H9 (cell line): ENCODE results near the gene DSCAM. TPM values are rescaled to one million over a fixed set of nuclear protein-coding genes. Genes with fewer than 3 reads are reported as not detected.

Experiments
- DNase-seq: peaks from one replicate; pipeline ENCODE4 v3.0.0-alpha.2; 2017
- H2AFZ ChIP-seq: one replicate; pipeline ENCODE4 v1.6.1; 2013; ENCODE audit warnings: mild to moderate bottlenecking, low read length, control low read depth, moderate library complexity
- H2AK5ac ChIP-seq: 2 replicates; pipeline ENCODE4 v1.6.1; 2013; ENCODE audit warnings: low read length, control low read depth, mixed read lengths; ENCODE audit not compliant: insufficient read length
- H2BK120ac ChIP-seq: one replicate; pipeline ENCODE4 v1.6.1; 2013; ENCODE audit warnings: low read depth, mild to moderate bottlenecking, low read length, control low read depth, inconsistent platforms; ENCODE audit not compliant: poor library complexity, severe bottlenecking
- H2BK12ac ChIP-seq: 2 replicates; pipeline ENCODE4 v1.6.1; 2013; ENCODE audit warnings: low read length, control low read depth, mixed read lengths, low read depth; ENCODE audit not compliant: insufficient read length
- H2BK15ac ChIP-seq: 2 replicates; pipeline ENCODE4 v1.6.1; 2013; ENCODE audit warnings: low read depth, low read length, control low read depth
- H2BK20ac ChIP-seq: one replicate; pipeline ENCODE4 v1.6.1; 2013; ENCODE audit warnings: low read depth, mild to moderate bottlenecking, low read length, control low read depth, inconsistent platforms; ENCODE audit not compliant: poor library complexity, severe bottlenecking
- H2BK5ac ChIP-seq: 2 replicates; pipeline ENCODE4 v1.6.1; 2013; ENCODE audit warnings: low read length, control low read depth, mixed read lengths; ENCODE audit not compliant: insufficient read length
- H3K14ac ChIP-seq: 2 replicates; pipeline ENCODE4 v1.6.1; 2013; ENCODE audit warnings: low read length, control low read depth; ENCODE audit not compliant: insufficient read depth
- H3K18ac ChIP-seq: 2 replicates; pipeline ENCODE4 v1.6.1; 2013; ENCODE audit warnings: low read depth, mild to moderate bottlenecking, mixed read lengths, low read length, control low read depth; ENCODE audit not compliant: insufficient read length
- H3K23ac ChIP-seq: 2 replicates; pipeline ENCODE4 v1.6.1; 2013; ENCODE audit warnings: low read length, control low read depth, mixed read lengths, low read depth; ENCODE audit not compliant: insufficient read length
- H3K23me2 ChIP-seq: 2 replicates; pipeline ENCODE4 v1.6.1; 2013; ENCODE audit warnings: low read depth, mild to moderate bottlenecking, mixed read lengths, low read length, control low read depth; ENCODE audit not compliant: insufficient read length, poor library complexity, severe bottlenecking
- H3K27ac ChIP-seq: 2 replicates; pipeline ENCODE4 v1.5.1; 2013; ENCODE audit warnings: low read length, control low read depth, mixed read lengths, low read depth; ENCODE audit not compliant: insufficient read length
- H3K27me3 ChIP-seq: 2 replicates; pipeline ENCODE4 v1.6.1; 2013; ENCODE audit warnings: low read length, control low read depth, inconsistent platforms; ENCODE audit not compliant: insufficient read depth
- H3K4ac ChIP-seq: 2 replicates; pipeline ENCODE4 v1.6.1; 2013; ENCODE audit warnings: low read depth, mild to moderate bottlenecking, control low read depth, inconsistent platforms, low read length, moderate library complexity
- H3K4me1 ChIP-seq: 2 replicates; pipeline ENCODE4 v1.6.1; 2013; ENCODE audit warnings: low read length, control low read depth, inconsistent platforms; ENCODE audit not compliant: insufficient read depth
- H3K4me2 ChIP-seq: 2 replicates; pipeline ENCODE4 v1.6.1; 2013; ENCODE audit warnings: low read length, control low read depth, mixed read lengths; ENCODE audit not compliant: insufficient read length, insufficient read depth
- H3K56ac ChIP-seq: 2 replicates; pipeline ENCODE4 v1.6.1; 2013; ENCODE audit warnings: low read depth, mild to moderate bottlenecking, mixed read lengths, low read length, control low read depth; ENCODE audit not compliant: insufficient read length
- H3K79me1 ChIP-seq: 2 replicates; pipeline ENCODE4 v1.6.1; 2013; ENCODE audit warnings: low read depth, mild to moderate bottlenecking, moderate library complexity, low read length, control low read depth, inconsistent platforms; ENCODE audit not compliant: insufficient read depth, poor library complexity, severe bottlenecking
- H3K79me2 ChIP-seq: 2 replicates; pipeline ENCODE4 v1.6.1; 2013; ENCODE audit warnings: low read length, control low read depth, inconsistent platforms; ENCODE audit not compliant: insufficient read depth
- H3K9ac ChIP-seq: 2 replicates; pipeline ENCODE4 v1.6.1; 2013; ENCODE audit warnings: low read length, control low read depth, mixed read lengths; ENCODE audit not compliant: insufficient read length; ENCODE audit errors: extremely low read depth
- H3K9me3 ChIP-seq: one replicate; pipeline ENCODE4 v1.6.1; 2013; ENCODE audit warnings: low read depth, low read length, inconsistent platforms; ENCODE audit not compliant: control insufficient read depth
- H3T11ph ChIP-seq: one replicate; pipeline ENCODE4 v1.6.1; 2013; ENCODE audit warnings: mild to moderate bottlenecking, low read length, control low read depth, inconsistent platforms
- H4K20me1 ChIP-seq: one replicate; pipeline ENCODE4 v1.6.1; 2013; ENCODE audit not compliant: control insufficient read depth, insufficient read length, insufficient read depth
- H4K5ac ChIP-seq: 2 replicates; pipeline ENCODE4 v1.6.1; 2013; ENCODE audit warnings: low read depth, mild to moderate bottlenecking, mixed read lengths, low read length, control low read depth; ENCODE audit not compliant: insufficient read length
- H4K8ac ChIP-seq: replicated peaks from 2 replicates; pipeline ENCODE4 v1.6.1; 2013; ENCODE audit warnings: low read length, control low read depth, mixed read lengths, low read depth; ENCODE audit not compliant: insufficient read length
- H4K91ac ChIP-seq: 2 replicates; pipeline ENCODE4 v1.6.1; 2013; ENCODE audit warnings: low read depth, mild to moderate bottlenecking, moderate library complexity, mixed read lengths, low read length, control low read depth; ENCODE audit not compliant: insufficient read length
- H3K27ac Mint-ChIP-seq, 3 experiments: 2 replicates in 2 of 3; 3 replicates in 1 of 3; pipeline ENCODE4 v1.8.0; 2020 to 2021; ENCODE audit warnings: mixed read lengths in 3 of 3, mild to moderate bottlenecking in 1 of 3, moderate library complexity in 1 of 3
- H3K27me3 Mint-ChIP-seq: 2 replicates; pipeline ENCODE4 v1.8.0; 2021; ENCODE audit warnings: low read depth, mild to moderate bottlenecking, moderate library complexity, mixed read lengths
- H3K36me3 Mint-ChIP-seq, 3 experiments: 2 replicates in 2 of 3; 3 replicates in 1 of 3; pipeline ENCODE4 v1.8.0; 2020 to 2021; ENCODE audit warnings: low read depth in 3 of 3, mixed read lengths in 3 of 3; ENCODE audit not compliant: insufficient read depth in 1 of 3
- H3K4me1 Mint-ChIP-seq, 2 experiments: 2 replicates each; pipeline ENCODE4 v1.8.0; 2020; ENCODE audit warnings: mixed read lengths in 2 of 2
- H3K4me3 Mint-ChIP-seq, 2 experiments: 2 replicates in 1 of 2; 3 replicates in 1 of 2; pipeline ENCODE4 v1.8.0; 2020 to 2021; ENCODE audit warnings: mild to moderate bottlenecking in 2 of 2, mixed read lengths in 2 of 2, moderate library complexity in 1 of 2
- H3K9me3 Mint-ChIP-seq, 2 experiments: 2 replicates in 1 of 2; 3 replicates in 1 of 2; pipeline ENCODE4 v1.8.0; 2020; ENCODE audit warnings: mild to moderate bottlenecking in 2 of 2, mixed read lengths in 2 of 2, moderate library complexity in 1 of 2
- WGBS: extraction: QIAGEN DNeasy Blood & Tissue Kit; methylation state at CpG from one replicate; pipeline ENCODE4 v1.1.7; 2013; ENCODE audit warnings: missing lambda C conversion rate, low lambda C conversion rate, mixed read lengths; ENCODE audit not compliant: insufficient read length; ENCODE audit errors: extremely low coverage; 5-methylcytosine and 5-hydroxymethylcytosine counted together
- total RNA-seq: library from RNA; stranded (reverse); gene quantifications from 2 replicates; pipeline ENCODE4 v1.2.1, GENCODE V29; 2021
- TF ChIP-seq, protein P1 (sequence below): fragments of 200-600 bp; sonication (generic); conservative IDR thresholded peaks from 3 replicates; pipeline ENCODE4 v1.8.0; 2021; ENCODE audit warnings: antibody characterized with exemption, mild to moderate bottlenecking

The DSCAM gene
- total RNA-seq, 1 experiment from 2014 or later, result 0.17 TPM

DNA sequence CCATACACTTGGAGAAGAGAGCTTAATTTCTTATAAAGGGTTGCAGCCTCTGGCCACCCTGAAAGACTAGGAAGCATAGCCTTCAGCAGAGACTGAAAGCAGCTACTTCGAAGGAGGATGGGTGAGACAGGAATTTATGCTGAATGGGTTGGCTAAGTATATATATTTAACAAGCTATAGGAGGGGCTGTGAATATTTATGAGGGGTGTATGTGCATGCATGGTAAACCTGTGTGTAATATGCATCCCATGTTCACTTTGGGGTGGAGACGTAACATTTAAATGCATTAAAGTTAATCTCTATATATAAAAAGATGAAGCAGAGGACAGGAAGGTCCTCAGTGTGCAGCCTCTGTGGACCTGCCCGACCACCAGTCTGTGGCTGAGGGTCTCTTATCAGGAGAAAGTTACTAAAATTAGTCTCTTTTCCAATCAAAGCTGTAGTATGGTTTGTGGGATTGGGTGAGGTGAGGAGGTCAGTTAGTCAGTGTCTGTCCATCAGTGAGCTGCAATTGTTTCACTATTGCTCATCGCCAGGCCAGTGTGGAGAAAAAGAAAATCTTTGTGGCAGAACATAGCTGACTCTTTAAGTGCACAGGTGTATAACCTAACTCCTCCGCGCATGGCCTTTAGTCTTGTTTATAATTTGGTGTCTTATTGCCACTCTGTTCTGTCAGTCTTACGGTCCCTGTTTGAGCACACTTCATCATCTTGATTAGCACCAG is 35.4 kb upstream of the DSCAM start:
- TF ChIP-seq, protein P1, sequence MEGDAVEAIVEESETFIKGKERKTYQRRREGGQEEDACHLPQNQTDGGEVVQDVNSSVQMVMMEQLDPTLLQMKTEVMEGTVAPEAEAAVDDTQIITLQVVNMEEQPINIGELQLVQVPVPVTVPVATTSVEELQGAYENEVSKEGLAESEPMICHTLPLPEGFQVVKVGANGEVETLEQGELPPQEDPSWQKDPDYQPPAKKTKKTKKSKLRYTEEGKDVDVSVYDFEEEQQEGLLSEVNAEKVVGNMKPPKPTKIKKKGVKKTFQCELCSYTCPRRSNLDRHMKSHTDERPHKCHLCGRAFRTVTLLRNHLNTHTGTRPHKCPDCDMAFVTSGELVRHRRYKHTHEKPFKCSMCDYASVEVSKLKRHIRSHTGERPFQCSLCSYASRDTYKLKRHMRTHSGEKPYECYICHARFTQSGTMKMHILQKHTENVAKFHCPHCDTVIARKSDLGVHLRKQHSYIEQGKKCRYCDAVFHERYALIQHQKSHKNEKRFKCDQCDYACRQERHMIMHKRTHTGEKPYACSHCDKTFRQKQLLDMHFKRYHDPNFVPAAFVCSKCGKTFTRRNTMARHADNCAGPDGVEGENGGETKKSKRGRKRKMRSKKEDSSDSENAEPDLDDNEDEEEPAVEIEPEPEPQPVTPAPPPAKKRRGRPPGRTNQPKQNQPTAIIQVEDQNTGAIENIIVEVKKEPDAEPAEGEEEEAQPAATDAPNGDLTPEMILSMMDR, result no peak
- H3K4ac ChIP-seq, result no peak overlapping the region
- H3K79me1 ChIP-seq, result no peaks in the 10 kb centered on the region
- no peak overlapping the region for H3K56ac ChIP-seq
- no peak overlapping the region for H3T11ph ChIP-seq
- no peak overlapping the region for H2AK5ac ChIP-seq
- no peaks in the 10 kb centered on the region for H4K20me1 ChIP-seq
- Mint-ChIP-seq H3K36me3 (no peaks in the 10 kb centered on the region; a peak in 1 of 7 replicates), H3K4me3 (no peak overlapping the region), H3K27me3 (no peaks in the 10 kb centered on the region), H3K4me1 (no peaks in the 10 kb centered on the region), H3K27ac (no peak overlapping the region), H3K9me3 (no peaks in the 10 kb centered on the region)
- H2BK120ac ChIP-seq, result no peak overlapping the region
- no peak overlapping the region for H2BK15ac ChIP-seq
- no peak overlapping the region for H2BK12ac ChIP-seq
- WGBS, result no CpG with 5 or more reads among the region's 7 CpGs
- no peak overlapping the region for H2BK5ac ChIP-seq
- H2AFZ ChIP-seq, result no peak overlapping the region
- H3K27ac ChIP-seq, result no peak overlapping the region
- H4K8ac ChIP-seq, result no peak overlapping the region
- no peak overlapping the region for H3K9ac ChIP-seq
- H4K5ac ChIP-seq, result no peak overlapping the region
- H3K79me2 ChIP-seq, result no peaks in the 10 kb centered on the region
- no peaks in the 10 kb centered on the region for H3K27me3 ChIP-seq
- no peak overlapping the region for H4K91ac ChIP-seq
- no peak overlapping the region for H3K14ac ChIP-seq
- no peaks in the 10 kb centered on the region for H3K9me3 ChIP-seq
- no peak overlapping the region for H3K4me2 ChIP-seq
- H3K23me2 ChIP-seq, result no peaks in the 10 kb centered on the region
- no peaks in the 10 kb centered on the region for H3K4me1 ChIP-seq
- H3K18ac ChIP-seq, result no peak overlapping the region
- H3K23ac ChIP-seq, result no peak overlapping the region
- H2BK20ac ChIP-seq, result no peak overlapping the region
- DNase-seq, result no peak
